ENCODE measurements around the gene QRICH2.
"Not testable (repeated sequence)": the region's sequence is repeated elsewhere in the genome, so short reads cannot be mapped to it uniquely, and the experiment has no call there.

The QRICH2 gene

DNA sequence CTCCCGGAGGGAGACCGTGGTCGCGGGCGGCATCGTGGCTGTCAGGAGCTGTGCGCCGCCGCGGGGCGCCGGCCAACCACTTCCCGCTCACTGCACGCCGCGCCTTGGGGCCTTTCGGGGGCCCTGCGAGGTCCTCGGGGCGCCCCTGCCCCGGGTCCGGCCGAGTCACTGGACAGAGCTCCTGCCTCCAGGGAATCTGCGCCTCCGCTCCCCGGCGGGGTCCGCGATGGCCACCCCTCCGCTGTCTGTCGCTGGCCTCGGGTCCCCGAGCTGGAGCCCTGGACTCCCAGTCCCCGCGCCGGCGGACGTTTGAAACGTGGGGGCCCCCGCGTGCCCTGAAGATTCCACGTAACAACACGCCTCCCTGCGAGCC lies at the start of gene QRICH2:
TSS of gene QRICH2 (minus strand) at position 311 of the 373 bp plus-strand sequence. CDS start at position 33, 278 bp downstream.
- no peak for DNase-seq

- DNase-seq, result no peak
These were observed 49.6 kb upstream of the QRICH2 start for GRCh38 chr17:76357597-76358158.

DNA sequence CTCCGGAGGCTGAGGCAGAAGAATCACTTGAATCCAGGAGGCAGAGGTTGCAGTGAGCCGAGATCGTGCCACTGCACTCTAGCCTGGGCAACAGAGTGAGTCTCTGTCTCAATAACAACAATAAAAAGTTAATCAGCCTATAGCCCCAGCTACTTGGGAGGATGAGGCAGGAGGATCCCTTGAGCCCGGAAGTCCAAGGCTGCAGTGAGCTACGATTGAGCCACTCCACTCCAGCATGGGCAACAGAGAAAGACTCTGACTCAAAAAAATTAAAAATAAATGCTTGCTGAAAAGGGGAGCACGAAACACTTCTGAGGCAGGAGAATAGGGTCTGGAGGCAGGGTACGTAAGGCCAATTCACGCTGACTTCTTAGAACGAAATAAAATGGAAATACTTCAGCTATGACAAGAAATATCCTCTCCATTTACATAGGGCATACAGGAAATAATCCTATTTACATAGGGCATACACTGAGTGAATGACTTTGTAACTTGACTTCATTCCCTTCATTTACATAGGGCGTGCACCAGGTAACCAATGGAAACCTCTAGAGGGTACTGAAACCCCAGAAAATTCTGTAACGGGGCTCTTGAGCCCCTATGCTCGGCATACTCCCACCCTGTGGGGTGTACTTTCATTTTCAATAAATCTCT lies 48.9 kb upstream of the QRICH2 start:
- DNase-seq, result no peak

- DNase-seq, result no peak
These were observed 46.8 kb upstream of the QRICH2 start for GRCh38 chr17:76354747-76355310.

DNA sequence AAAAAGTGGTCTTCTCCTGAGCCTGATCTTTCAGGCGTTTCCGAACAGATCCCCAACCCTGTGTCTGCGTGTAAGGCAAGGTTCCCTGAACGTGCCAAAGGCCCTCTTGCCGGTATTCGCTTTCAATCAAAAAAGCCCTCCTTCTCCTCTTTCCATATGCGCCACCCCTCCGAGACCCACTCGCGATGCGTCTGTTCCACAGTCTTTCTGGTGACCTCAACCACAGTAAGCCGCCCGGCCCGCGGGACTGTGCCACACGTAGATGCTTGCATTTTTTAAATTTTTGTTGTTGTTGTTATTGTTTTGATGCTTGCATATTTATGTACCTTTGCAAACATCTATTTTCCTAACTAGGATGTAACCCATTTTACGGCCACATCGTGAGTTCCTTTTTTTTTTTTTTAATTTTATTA lies 46.2 kb upstream of the QRICH2 start:
- no peak for DNase-seq

GRCh38 chr17:76353599-76354316 lies 45.7 kb upstream of the QRICH2 start, which contains the start of gene PRPSAP1:
Gene PRPSAP1 (minus strand): TSS chr17:76353916. CDS start chr17:76353703, 213 bp downstream.
- DNase-seq, result peak; percentile 88

- no peak for DNase-seq
These were observed 45.0 kb upstream of the QRICH2 start for GRCh38 chr17:76353004-76353598.

DNA sequence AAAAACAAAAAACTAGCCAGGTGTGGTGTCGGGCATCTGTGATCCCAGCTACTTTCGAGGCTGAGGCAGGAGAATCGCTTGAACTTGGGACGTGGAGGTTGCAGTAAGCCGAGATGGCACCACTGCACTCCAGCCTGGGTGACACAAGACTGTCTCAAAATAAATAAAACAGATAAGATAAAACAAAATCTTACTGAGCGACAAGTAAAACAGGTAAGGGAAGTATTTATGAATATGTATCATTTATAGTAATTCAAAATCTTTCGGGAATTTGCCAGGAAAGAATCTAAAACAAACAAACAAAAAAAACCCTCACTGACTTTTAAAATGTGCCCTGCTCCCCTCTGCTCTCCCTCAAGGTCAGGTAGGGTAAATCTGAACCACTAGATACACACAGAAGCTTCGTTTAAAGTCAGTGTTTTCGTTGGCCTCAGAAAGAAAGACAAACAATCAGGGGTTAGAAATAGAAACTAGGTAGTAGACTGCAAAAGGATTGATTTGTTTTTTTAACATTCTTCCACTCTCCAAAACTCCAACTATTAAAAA lies 43.5 kb upstream of the QRICH2 start:
- no peak for DNase-seq

DNA sequence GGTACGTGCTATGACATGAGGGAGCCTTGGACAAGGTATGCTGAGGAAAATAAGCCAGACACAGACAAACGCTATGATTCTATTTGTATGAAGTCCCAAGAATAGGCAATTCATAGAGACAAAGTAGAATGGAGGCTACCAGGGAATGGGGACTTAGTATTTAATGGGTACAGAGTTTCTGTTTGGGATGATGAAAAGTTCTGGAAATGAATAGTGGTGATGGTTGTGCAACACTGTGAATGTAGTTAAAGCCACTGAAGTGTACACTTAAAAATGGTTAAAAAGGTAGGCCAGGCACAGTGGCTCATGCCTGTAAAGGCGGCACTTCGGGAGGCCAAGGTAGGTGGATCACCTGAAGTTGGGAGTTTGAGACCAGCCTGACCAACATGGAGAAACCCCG lies 42.4 kb upstream of the QRICH2 start:
- DNase-seq, result no peak

GRCh38 chr17:76346936-76347335 lies 38.9 kb upstream of the QRICH2 start:
- DNase-seq, result not testable (repeated sequence)

GRCh38 chr17:76345377-76345974 lies 37.4 kb upstream of the QRICH2 start:
- no peak for DNase-seq

DNA sequence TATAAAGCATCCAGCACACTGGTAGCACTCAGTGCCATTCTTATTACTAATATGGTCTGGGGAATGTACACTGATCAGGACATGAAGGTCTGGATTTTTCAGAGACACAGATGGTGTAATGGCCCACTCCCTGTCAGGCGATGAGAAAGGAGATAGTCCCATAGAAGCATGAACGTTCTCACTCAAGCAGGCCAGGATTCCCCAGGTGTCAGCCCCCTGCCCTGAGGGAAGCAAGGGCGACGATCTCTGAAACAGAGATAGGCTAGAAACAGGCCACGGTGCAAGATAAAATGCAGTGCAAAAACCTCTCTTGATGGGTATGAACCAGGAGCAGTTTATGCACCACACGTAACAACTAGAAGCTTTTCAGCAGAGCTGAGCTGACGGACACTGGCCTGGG lies 35.0 kb upstream of the QRICH2 start:
- no peak for DNase-seq

DNA sequence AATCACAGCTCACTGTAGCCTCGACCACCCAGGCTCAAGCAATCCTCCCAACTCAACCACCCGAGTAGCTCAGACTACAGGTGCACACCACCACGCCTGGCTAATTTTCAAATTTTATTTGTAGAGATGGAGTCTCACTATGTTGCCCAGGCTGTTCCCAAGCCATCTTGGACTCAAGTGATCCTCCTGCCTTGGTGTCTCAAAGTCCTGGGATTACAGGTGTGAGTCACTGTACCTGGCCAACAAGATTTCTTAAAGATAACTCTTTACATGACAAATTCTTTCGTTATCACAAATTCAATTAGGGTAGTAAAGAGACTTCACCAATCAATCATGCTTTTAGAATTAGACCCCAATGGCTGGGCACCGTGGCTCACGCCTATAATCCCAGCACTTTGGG lies 33.2 kb upstream of the QRICH2 start:
- no peak for DNase-seq

- no peak for DNase-seq
These were observed 29.3 kb upstream of the QRICH2 start for GRCh38 chr17:76337413-76337777.

GRCh38 chr17:76336756-76337412 lies 28.8 kb upstream of the QRICH2 start:
- DNase-seq, result no peak

DNA sequence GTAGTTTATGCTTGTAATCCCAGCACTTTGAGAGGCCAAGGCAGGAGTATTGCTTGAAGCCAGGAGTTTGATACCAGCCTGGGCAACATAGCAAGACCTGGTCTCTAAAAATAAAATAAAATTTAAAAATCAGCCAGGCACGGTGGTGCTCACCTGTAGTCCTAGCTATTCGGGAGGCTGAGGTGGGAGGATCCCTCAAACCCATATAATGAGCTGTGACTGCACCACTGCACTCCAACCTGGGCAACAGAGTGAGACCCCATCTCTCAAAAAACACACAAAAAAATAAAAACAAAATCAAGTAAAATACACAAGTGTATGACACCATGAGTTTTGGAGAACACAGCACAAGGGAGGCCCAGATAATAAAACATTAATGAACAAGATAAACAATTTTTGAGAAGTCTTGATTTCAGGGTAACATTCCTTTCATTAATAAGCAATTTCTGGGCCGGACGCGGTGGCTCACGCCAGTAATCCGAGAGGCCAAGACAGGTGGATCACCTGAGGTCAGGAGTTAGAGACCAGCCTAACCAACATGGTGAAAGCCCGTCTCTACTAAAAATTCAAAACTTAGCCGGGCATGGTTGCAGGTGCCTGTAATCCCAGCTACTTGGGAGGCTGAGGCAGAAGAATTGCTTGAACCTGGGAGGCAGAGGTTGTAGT lies 27.8 kb upstream of the QRICH2 start:
- no peak for DNase-seq

DNA sequence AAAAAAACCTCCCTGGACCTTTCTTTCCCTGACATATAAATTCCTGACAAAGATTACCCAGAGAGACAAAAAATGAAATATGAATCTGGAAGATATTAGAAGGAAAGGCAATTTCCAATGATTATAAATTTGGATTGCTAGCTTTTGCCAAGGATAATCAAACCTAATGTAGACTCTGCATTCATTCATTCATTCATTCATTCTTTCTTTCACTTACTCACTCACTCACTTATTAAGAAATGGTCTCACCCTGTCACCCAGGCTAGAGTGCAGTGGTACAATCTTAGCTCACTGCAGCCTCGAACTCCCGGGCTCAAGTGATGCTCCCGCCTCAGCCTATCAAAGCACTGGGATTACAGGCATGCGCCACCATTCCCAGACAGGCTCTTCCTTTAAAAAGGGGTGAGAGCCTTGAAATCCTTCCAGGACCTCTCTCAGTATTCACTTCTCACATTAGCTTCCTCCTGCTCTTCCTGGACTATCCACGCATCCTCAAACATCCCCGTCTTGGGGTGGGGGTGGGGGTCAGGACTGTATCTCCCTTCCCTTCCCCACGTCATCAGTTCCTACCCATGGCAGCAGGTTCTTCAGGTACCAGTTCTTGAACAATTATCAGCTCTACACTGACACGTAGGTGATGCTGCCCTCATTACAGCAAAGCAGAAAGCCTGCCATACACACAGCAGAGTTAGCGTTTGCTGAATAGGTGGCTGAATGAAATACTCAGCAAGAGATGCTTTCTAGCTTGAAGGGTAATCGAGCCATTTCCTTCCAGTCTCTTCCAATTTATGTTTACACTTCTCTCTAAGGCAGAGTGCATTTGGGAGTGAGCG lies 25.8 kb upstream of the QRICH2 start:
- DNase-seq, result no peak

DNA sequence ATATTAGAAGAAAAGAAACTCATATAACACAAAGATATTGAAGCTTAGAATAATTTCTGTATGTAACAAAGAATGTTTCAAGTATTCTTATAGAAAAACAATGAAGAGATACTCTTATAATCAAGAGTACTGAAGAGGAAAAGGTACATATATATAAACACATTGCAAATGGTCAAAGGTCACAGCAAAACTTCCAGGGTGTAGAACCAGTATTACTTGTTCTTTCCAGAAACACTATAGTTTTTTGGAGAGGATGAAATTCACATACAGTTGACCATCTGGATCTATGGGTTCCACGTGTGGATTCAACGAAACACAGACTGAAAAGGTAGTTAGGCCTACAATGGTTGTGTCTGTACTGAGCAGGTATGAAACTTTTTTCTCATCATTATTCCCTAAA lies 23.0 kb upstream of the QRICH2 start:
- DNase-seq, result no peak

- DNase-seq, result no peak
These were observed 21.6 kb upstream of the QRICH2 start for GRCh38 chr17:76329664-76330063.

DNA sequence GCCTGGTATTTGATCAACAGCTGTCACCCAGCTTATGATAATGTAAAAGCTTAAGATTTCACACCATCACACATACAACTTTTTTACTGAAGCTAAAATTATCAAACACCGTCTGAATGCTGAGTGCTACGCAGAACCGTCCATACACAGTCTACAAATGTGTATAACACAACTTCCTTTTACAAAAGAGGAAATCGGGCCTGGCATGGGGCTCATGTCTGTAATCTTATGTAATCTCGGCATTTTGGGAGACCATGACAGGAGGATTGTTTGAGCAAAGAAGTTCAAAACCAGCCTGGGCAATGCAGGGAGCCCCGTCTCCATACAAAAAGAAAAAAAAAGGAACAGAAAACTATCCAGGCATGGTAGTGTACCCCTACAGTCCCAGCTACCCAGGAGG lies 19.6 kb upstream of the QRICH2 start:
- no peak for DNase-seq

- no peak for DNase-seq
These were observed 18.2 kb upstream of the QRICH2 start for GRCh38 chr17:76326306-76326705.
